B cell (primary cell): Measurements from ENCODE around the gene RIN3.

Experiments used
- CTCF ChIP-seq: fragments of 200-600 bp; IDR thresholded peaks from one replicate; pipeline ENCODE4 v1.8.0; 2022; ENCODE audit warnings: antibody characterized with exemption, mild to moderate bottlenecking
- EZH2 ChIP-seq: IDR thresholded peaks from 2 replicates; pipeline ENCODE4 v1.6.1; 2012; ENCODE audit warnings: borderline replicate concordance, low read depth, mild to moderate bottlenecking, moderate library complexity, low read length; ENCODE audit not compliant: insufficient read depth, poor library complexity, severe bottlenecking

- TF ChIP-seq CTCF (no peak), EZH2 (no peak)
Measured at GRCh38 chr14:92628636-92629035, 115.1 kb downstream of the RIN3 start.
